ENCODE measurements around the gene ACOX1.

DNA sequence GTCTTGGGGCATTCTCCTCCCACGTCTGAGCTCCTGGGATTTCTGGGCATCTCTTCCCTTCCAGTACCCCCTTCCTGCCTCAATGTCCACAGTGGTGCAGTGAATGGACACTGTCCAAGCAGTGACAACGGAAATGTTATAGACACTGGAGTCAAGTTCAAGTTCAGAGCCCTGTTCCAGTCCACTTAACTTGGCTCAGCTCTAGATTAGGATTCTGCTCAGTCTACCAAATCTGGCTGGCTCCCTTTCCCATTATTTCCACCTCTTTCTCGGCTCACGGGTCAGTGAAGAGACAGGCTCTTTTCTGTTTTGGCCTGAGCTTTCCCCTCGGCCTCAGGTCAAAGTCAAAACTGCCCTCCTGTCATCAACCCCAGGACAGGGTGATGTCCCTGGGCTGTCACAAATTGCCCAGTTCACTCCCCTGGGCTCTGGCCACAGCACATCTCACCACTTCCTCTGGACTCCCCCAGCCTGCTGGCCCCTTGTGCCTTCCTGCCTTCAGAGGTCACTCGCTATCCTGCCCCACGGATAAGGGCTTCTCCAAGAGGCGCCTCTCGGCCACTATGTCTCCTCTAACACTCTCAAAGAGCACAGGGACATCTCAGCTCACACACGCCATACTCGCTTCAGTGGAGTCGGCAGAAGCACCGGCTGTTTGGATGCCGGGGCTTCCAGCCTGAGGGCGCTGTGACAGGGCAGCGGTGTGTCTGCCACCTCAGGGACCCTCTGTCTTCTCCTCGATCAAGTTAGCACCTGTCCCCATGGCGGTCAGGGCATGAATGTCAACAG, 56.6 kb downstream of the ACOX1 start:
- TF ChIP-seq, protein P1, sequence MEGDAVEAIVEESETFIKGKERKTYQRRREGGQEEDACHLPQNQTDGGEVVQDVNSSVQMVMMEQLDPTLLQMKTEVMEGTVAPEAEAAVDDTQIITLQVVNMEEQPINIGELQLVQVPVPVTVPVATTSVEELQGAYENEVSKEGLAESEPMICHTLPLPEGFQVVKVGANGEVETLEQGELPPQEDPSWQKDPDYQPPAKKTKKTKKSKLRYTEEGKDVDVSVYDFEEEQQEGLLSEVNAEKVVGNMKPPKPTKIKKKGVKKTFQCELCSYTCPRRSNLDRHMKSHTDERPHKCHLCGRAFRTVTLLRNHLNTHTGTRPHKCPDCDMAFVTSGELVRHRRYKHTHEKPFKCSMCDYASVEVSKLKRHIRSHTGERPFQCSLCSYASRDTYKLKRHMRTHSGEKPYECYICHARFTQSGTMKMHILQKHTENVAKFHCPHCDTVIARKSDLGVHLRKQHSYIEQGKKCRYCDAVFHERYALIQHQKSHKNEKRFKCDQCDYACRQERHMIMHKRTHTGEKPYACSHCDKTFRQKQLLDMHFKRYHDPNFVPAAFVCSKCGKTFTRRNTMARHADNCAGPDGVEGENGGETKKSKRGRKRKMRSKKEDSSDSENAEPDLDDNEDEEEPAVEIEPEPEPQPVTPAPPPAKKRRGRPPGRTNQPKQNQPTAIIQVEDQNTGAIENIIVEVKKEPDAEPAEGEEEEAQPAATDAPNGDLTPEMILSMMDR (IDR thresholded peaks at IDR 0.05; ENCODE audit: low read length), result no peak
- TF ChIP-seq EZH2phosphoT487 (IDR thresholded peaks at IDR 0.05; ENCODE audit: low read length), result no peak
- no peak for TF ChIP-seq EZH2 (optimal IDR thresholded peaks at IDR 0.05; ENCODE audit: low read depth, low read length)

Measured in MM.1S (cell line).